Esophagus muscularis mucosa (tissue), 4 donors: ENCODE measurements around the gene MARK2. TPM values are rescaled to one million over a fixed set of nuclear protein-coding genes. Genes with fewer than 3 reads are reported as not detected.
A peak's percentile ranks its signal among the peaks of the same experiment; 100 is the strongest.

Experiments used
- DNase-seq: peaks from one replicate; pipeline ENCODE4 v3.0.0-alpha.2; 2017; ENCODE audit errors: extremely low spot score
- H3K27ac ChIP-seq, 4 donors: fragments of 200-600 bp; sonication (generic); replicated peaks in 1 of 4; 1 replicate in 3 of 4; 2 replicates in 1 of 4; pipeline ENCODE4 v1.5.1; 2016 to 2019; ENCODE audit warnings: mild to moderate bottlenecking in 1 of 4
- H3K27me3 ChIP-seq, 4 donors: fragments of 200-600 bp; sonication (generic); one replicate each; pipeline versions ENCODE4 v1.5.1 to v1.6.0; 2016 to 2019
- H3K36me3 ChIP-seq, 4 donors: fragments of 200-600 bp; sonication (generic); one replicate each; pipeline ENCODE4 v1.5.1; 2016 to 2019
- H3K4me1 ChIP-seq, 4 donors: fragments of 200-600 bp; sonication (generic); one replicate each; pipeline ENCODE4 v1.5.1; 2016 to 2019
- H3K4me3 ChIP-seq, 4 donors: fragments of 200-600 bp; sonication (generic); 1 replicate in 2 of 4; 2 replicates in 2 of 4; pipeline ENCODE4 v1.5.1; 2016 to 2019; ENCODE audit warnings: mild to moderate bottlenecking in 4 of 4, moderate library complexity in 1 of 4
- H3K9me3 ChIP-seq, 4 donors: fragments of 200-600 bp; sonication (generic); 1 replicate in 3 of 4; 2 replicates in 1 of 4; pipeline ENCODE4 v1.5.1; 2016 to 2019
- EP300 ChIP-seq: sonication (generic); formaldehyde crosslinking; IDR thresholded peaks from one replicate; pipeline ENCODE4 v1.6.1; 2017; ENCODE audit warnings: antibody characterized with exemption
- POLR2A ChIP-seq: fragments of 450-650 bp; IDR thresholded peaks from one replicate; pipeline ENCODE4 v1.6.1; 2017; ENCODE audit warnings: antibody characterized with exemption, moderate library complexity, mild to moderate bottlenecking, low read depth
- POLR2AphosphoS5 ChIP-seq, 2 donors: sonication (generic); formaldehyde crosslinking; IDR thresholded peaks; one replicate each; pipeline ENCODE4 v1.6.1; 2017; ENCODE audit warnings: antibody characterized with exemption in 2 of 2
- WGBS: methylation state at CpG from one replicate; pipeline ENCODE4 v1.1.5; 2018; 5-methylcytosine and 5-hydroxymethylcytosine counted together
- intact Hi-C: fragments of 100-400 bp; cut with DNase I; formaldehyde crosslinking; loops from one replicate; pipeline ENCODE4 v1.15.1; 2023
- total RNA-seq, 4 donors: library from RNA; depleted of rRNA; stranded (reverse); fragments of >200 nt; gene quantifications; one replicate each; pipeline versions ENCODE4 v1.1.0 to v1.2.1, GENCODE V29; 2016
- TF ChIP-seq, protein P1 (sequence below), 3 experiments: fragments of 200-600 bp in 2 of 3; fragments of 450-650 bp in 1 of 3; sonication (generic) in 2 of 3; IDR thresholded peaks; one replicate each; pipeline ENCODE4 v1.5.1; 2017 to 2019; ENCODE audit warnings: antibody characterized with exemption in 3 of 3, mild to moderate bottlenecking in 2 of 3, moderate library complexity in 1 of 3

MARK2 gene
- total RNA-seq, 4 donors from 2014 or later: 21.5 to 38.1 (median 30.6) TPM

DNA sequence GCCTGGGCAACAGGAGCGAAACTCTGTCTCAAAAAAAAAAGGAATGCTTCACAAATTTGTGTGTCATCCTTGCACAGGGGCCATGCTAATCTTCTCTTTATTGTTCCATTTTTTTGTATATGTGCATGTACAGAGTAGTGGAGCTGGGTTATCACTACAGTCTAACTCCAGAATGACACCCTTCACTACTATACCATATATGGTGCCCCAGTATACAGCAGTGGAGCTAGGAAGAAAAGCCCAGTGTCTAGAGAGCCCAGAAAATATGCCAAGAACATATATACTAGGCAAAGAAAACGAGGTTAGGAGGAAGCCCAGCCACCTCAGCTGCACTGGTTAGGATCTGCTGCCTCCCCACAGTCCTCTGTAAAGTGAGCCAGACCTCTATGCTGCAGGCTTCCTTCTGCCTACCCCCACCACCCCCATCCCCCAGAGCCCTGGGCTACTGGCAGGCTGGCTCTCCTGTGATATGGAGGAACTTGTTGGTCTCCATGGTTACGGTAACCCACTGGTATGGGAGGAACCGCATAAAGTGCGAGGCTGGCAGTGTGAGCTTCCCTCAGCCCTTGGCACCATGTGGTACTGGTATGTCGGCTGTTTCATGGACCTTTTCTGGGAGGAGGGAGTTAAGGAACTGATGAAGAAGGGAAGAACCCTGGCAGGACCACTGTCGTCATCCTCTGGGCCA is 43.8 kb downstream of the MARK2 start:
- peaks cover 28 to 79% (median 48%) of the 10 kb centered on the region in 4 donors for H3K4me1 ChIP-seq
- H3K27ac ChIP-seq: no peak overlapping the region
- TF ChIP-seq EP300: no peak
- TF ChIP-seq POLR2AphosphoS5 (IDR thresholded peaks at IDR 0.05): no peak
- no peaks in the 10 kb centered on the region for H3K9me3 ChIP-seq
- 78% methylated on average over 7 of the region's 7 CpGs for WGBS
- H3K4me3 ChIP-seq: no peak overlapping the region
- DNase-seq: no peak
- no peaks in the 10 kb centered on the region for H3K27me3 ChIP-seq
- intact Hi-C loops: no loop called here
- peaks cover 0 to 10% (median 0%) of the 10 kb centered on the region in 4 donors for H3K36me3 ChIP-seq

DNA sequence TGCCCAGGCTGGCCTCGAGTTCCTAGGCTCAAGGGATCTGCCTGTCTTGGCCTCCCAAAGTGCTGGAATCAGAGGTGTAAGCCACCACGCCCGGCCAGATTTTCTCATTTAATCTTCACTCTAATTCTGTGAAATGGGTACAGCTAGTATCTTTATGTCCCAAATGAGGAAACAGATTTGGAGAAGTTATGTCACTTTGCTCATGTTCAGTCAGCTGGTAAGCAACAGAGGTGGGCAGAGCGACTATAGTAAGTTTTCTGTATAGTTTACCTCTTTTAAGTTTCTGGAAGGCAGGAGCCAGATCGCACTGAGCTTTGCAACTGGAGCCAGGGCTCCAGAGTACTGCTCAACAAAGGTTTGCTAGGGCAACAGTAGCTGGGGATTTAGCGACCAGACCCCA is 44.9 kb downstream of the MARK2 start:
- 89% methylated on average over 6 of the region's 6 CpGs for WGBS
- H3K4me1 ChIP-seq: peaks cover 35 to 82% (median 52%) of the 10 kb centered on the region in 4 donors
- H3K4me3 ChIP-seq: no peak overlapping the region
- intact Hi-C loops: no loop called here
- no peak overlapping the region for H3K27ac ChIP-seq
- H3K27me3 ChIP-seq: no peaks in the 10 kb centered on the region
- DNase-seq: no peak
- H3K36me3 ChIP-seq: peaks cover 0 to 5% (median 0%) of the 10 kb centered on the region in 4 donors
- H3K9me3 ChIP-seq: no peaks in the 10 kb centered on the region
- TF ChIP-seq POLR2A (no peak), POLR2AphosphoS5 (IDR thresholded peaks at IDR 0.05) (no peak), EP300 (no peak)
- TF ChIP-seq, protein P1, sequence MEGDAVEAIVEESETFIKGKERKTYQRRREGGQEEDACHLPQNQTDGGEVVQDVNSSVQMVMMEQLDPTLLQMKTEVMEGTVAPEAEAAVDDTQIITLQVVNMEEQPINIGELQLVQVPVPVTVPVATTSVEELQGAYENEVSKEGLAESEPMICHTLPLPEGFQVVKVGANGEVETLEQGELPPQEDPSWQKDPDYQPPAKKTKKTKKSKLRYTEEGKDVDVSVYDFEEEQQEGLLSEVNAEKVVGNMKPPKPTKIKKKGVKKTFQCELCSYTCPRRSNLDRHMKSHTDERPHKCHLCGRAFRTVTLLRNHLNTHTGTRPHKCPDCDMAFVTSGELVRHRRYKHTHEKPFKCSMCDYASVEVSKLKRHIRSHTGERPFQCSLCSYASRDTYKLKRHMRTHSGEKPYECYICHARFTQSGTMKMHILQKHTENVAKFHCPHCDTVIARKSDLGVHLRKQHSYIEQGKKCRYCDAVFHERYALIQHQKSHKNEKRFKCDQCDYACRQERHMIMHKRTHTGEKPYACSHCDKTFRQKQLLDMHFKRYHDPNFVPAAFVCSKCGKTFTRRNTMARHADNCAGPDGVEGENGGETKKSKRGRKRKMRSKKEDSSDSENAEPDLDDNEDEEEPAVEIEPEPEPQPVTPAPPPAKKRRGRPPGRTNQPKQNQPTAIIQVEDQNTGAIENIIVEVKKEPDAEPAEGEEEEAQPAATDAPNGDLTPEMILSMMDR (IDR thresholded peaks at IDR 0.05): no peak

DNA sequence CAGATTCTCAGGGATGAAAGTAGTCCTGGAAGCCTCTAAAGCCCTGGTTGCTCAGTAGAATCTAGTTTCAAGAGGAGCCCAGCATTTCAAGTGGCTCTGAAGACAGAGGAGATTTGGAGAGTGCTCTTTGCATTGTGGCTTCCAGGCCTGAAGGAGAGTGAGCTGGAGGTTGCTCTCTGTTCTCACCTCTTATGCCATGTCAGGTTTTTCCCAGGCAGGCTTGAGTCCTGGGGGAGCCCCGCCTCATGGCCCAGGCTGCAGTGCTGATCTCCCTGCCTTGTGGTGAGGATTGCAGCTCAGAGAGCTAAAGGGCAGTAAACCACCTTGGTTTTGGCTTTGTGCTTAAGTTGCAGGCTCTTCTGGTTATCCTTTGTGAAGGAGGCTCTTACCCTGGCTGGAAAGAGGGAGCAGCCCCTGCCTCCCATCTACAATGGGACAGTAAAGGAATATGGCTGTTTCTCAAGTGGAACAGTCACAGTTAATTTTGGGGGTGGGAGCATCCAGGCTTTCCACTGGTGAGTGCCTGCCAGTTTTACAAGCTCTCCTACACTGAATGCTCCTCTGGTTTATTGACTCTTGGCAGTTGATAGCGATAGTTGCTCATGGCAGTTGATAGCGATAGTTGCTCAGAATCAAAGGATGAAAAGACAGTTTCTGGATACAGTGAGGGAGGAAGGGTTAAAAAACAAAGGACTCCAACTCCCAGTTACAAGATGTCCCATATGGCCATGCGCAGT is 45.5 kb downstream of the MARK2 start:
- TF ChIP-seq POLR2A (no peak), POLR2AphosphoS5 (IDR thresholded peaks at IDR 0.05) (no peak), EP300 (no peak)
- TF ChIP-seq, protein P1 (IDR thresholded peaks at IDR 0.05): no peak
- WGBS: 92% methylated on average over 4 of the region's 4 CpGs
- H3K4me1 ChIP-seq: peaks cover 37 to 84% (median 54%) of the 10 kb centered on the region in 4 donors
- no peak overlapping the region for H3K27ac ChIP-seq
- no peak for DNase-seq
- no peaks in the 10 kb centered on the region for H3K9me3 ChIP-seq
- intact Hi-C loops: no loop called here
- H3K36me3 ChIP-seq: no peaks in the 10 kb centered on the region
- H3K4me3 ChIP-seq: no peak overlapping the region
- no peaks in the 10 kb centered on the region for H3K27me3 ChIP-seq

DNA sequence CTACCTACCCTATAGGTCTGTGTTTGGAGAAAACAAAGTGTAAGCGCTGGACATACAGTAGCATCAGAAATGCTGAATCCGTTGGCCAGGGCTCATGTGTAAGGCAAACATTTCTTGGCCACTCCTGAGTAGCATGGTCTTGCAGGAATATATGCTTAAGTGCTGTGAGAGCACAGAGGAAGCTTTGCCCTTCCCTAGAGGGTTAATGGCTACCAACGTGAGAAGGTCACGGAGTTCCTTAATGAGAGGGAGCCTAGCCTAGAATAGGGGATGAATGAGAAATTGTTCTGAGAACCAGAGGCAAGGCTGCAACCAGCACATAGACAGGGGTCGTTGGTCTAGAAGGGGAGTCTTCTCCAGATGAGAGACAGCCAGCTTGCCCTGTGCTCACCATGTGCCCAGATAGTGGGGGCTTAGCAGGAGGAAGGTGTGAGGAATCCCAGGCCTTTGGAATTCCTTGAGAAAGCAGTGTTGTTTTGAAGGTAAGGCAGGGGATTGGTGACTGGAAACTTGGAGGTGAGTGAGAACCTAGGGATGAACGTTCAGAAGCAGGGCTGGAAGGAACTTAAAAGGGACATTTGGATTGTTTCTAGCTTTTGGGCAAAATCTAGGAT is 48.6 kb downstream of the MARK2 start:
- H3K4me1 ChIP-seq: peaks cover 32 to 87% (median 54%) of the 10 kb centered on the region in 4 donors
- TF ChIP-seq, protein P1 (IDR thresholded peaks at IDR 0.05): no peak
- no peak for TF ChIP-seq POLR2A
- TF ChIP-seq EP300: no peak
- TF ChIP-seq POLR2AphosphoS5 (IDR thresholded peaks at IDR 0.05): no peak
- intact Hi-C loops: no loop called here

More for the DNA sequence above, 48.6 kb downstream of the MARK2 start:
- Histone ChIP-seq H3K27me3 (no peaks in the 10 kb centered on the region), H3K9me3 (no peaks in the 10 kb centered on the region), H3K36me3 (peaks cover 0 to 9% (median 0%) of the 10 kb centered on the region in 4 donors), H3K27ac (peak overlapping the region; percentile 30 to 71 (median 42)), H3K4me3 (peak overlapping the region in 1 of 4 donors; percentile 37)
- no peak for DNase-seq
- 53% methylated on average over 6 of the region's 6 CpGs for WGBS
